H9 (cell line): ENCODE measurements around the gene UNC13D. TPM values are rescaled to one million over a fixed set of nuclear protein-coding genes. Genes with fewer than 3 reads are reported as not detected.

Experiments
- DNase-seq: peaks from one replicate; pipeline ENCODE4 v3.0.0-alpha.2; 2017
- H2AFZ ChIP-seq: one replicate; pipeline ENCODE4 v1.6.1; 2013; ENCODE audit warnings: mild to moderate bottlenecking, low read length, control low read depth, moderate library complexity
- H2AK5ac ChIP-seq: 2 replicates; pipeline ENCODE4 v1.6.1; 2013; ENCODE audit warnings: low read length, control low read depth, mixed read lengths; ENCODE audit not compliant: insufficient read length
- H2BK120ac ChIP-seq: one replicate; pipeline ENCODE4 v1.6.1; 2013; ENCODE audit warnings: low read depth, mild to moderate bottlenecking, low read length, control low read depth, inconsistent platforms; ENCODE audit not compliant: poor library complexity, severe bottlenecking
- H2BK12ac ChIP-seq: 2 replicates; pipeline ENCODE4 v1.6.1; 2013; ENCODE audit warnings: low read length, control low read depth, mixed read lengths, low read depth; ENCODE audit not compliant: insufficient read length
- H2BK15ac ChIP-seq: 2 replicates; pipeline ENCODE4 v1.6.1; 2013; ENCODE audit warnings: low read depth, low read length, control low read depth
- H2BK20ac ChIP-seq: one replicate; pipeline ENCODE4 v1.6.1; 2013; ENCODE audit warnings: low read depth, mild to moderate bottlenecking, low read length, control low read depth, inconsistent platforms; ENCODE audit not compliant: poor library complexity, severe bottlenecking
- H2BK5ac ChIP-seq: 2 replicates; pipeline ENCODE4 v1.6.1; 2013; ENCODE audit warnings: low read length, control low read depth, mixed read lengths; ENCODE audit not compliant: insufficient read length
- H3K14ac ChIP-seq: 2 replicates; pipeline ENCODE4 v1.6.1; 2013; ENCODE audit warnings: low read length, control low read depth; ENCODE audit not compliant: insufficient read depth
- H3K18ac ChIP-seq: 2 replicates; pipeline ENCODE4 v1.6.1; 2013; ENCODE audit warnings: low read depth, mild to moderate bottlenecking, mixed read lengths, low read length, control low read depth; ENCODE audit not compliant: insufficient read length
- H3K23ac ChIP-seq: 2 replicates; pipeline ENCODE4 v1.6.1; 2013; ENCODE audit warnings: low read length, control low read depth, mixed read lengths, low read depth; ENCODE audit not compliant: insufficient read length
- H3K23me2 ChIP-seq: 2 replicates; pipeline ENCODE4 v1.6.1; 2013; ENCODE audit warnings: low read depth, mild to moderate bottlenecking, mixed read lengths, low read length, control low read depth; ENCODE audit not compliant: insufficient read length, poor library complexity, severe bottlenecking
- H3K27ac ChIP-seq: 2 replicates; pipeline ENCODE4 v1.5.1; 2013; ENCODE audit warnings: low read length, control low read depth, mixed read lengths, low read depth; ENCODE audit not compliant: insufficient read length
- H3K27me3 ChIP-seq: 2 replicates; pipeline ENCODE4 v1.6.1; 2013; ENCODE audit warnings: low read length, control low read depth, inconsistent platforms; ENCODE audit not compliant: insufficient read depth
- H3K4ac ChIP-seq: 2 replicates; pipeline ENCODE4 v1.6.1; 2013; ENCODE audit warnings: low read depth, mild to moderate bottlenecking, control low read depth, inconsistent platforms, low read length, moderate library complexity
- H3K4me1 ChIP-seq: 2 replicates; pipeline ENCODE4 v1.6.1; 2013; ENCODE audit warnings: low read length, control low read depth, inconsistent platforms; ENCODE audit not compliant: insufficient read depth
- H3K4me2 ChIP-seq: 2 replicates; pipeline ENCODE4 v1.6.1; 2013; ENCODE audit warnings: low read length, control low read depth, mixed read lengths; ENCODE audit not compliant: insufficient read length, insufficient read depth
- H3K56ac ChIP-seq: 2 replicates; pipeline ENCODE4 v1.6.1; 2013; ENCODE audit warnings: low read depth, mild to moderate bottlenecking, mixed read lengths, low read length, control low read depth; ENCODE audit not compliant: insufficient read length
- H3K79me1 ChIP-seq: 2 replicates; pipeline ENCODE4 v1.6.1; 2013; ENCODE audit warnings: low read depth, mild to moderate bottlenecking, moderate library complexity, low read length, control low read depth, inconsistent platforms; ENCODE audit not compliant: insufficient read depth, poor library complexity, severe bottlenecking
- H3K79me2 ChIP-seq: 2 replicates; pipeline ENCODE4 v1.6.1; 2013; ENCODE audit warnings: low read length, control low read depth, inconsistent platforms; ENCODE audit not compliant: insufficient read depth
- H3K9ac ChIP-seq: 2 replicates; pipeline ENCODE4 v1.6.1; 2013; ENCODE audit warnings: low read length, control low read depth, mixed read lengths; ENCODE audit not compliant: insufficient read length; ENCODE audit errors: extremely low read depth
- H3K9me3 ChIP-seq: one replicate; pipeline ENCODE4 v1.6.1; 2013; ENCODE audit warnings: low read depth, low read length, inconsistent platforms; ENCODE audit not compliant: control insufficient read depth
- H3T11ph ChIP-seq: one replicate; pipeline ENCODE4 v1.6.1; 2013; ENCODE audit warnings: mild to moderate bottlenecking, low read length, control low read depth, inconsistent platforms
- H4K20me1 ChIP-seq: one replicate; pipeline ENCODE4 v1.6.1; 2013; ENCODE audit not compliant: control insufficient read depth, insufficient read length, insufficient read depth
- H4K5ac ChIP-seq: 2 replicates; pipeline ENCODE4 v1.6.1; 2013; ENCODE audit warnings: low read depth, mild to moderate bottlenecking, mixed read lengths, low read length, control low read depth; ENCODE audit not compliant: insufficient read length
- H4K8ac ChIP-seq: replicated peaks from 2 replicates; pipeline ENCODE4 v1.6.1; 2013; ENCODE audit warnings: low read length, control low read depth, mixed read lengths, low read depth; ENCODE audit not compliant: insufficient read length
- H4K91ac ChIP-seq: 2 replicates; pipeline ENCODE4 v1.6.1; 2013; ENCODE audit warnings: low read depth, mild to moderate bottlenecking, moderate library complexity, mixed read lengths, low read length, control low read depth; ENCODE audit not compliant: insufficient read length
- H3K27ac Mint-ChIP-seq, 3 experiments: 2 replicates in 2 of 3; 3 replicates in 1 of 3; pipeline ENCODE4 v1.8.0; 2020 to 2021; ENCODE audit warnings: mixed read lengths in 3 of 3, mild to moderate bottlenecking in 1 of 3, moderate library complexity in 1 of 3
- H3K27me3 Mint-ChIP-seq: 2 replicates; pipeline ENCODE4 v1.8.0; 2021; ENCODE audit warnings: low read depth, mild to moderate bottlenecking, moderate library complexity, mixed read lengths
- H3K36me3 Mint-ChIP-seq, 3 experiments: 2 replicates in 2 of 3; 3 replicates in 1 of 3; pipeline ENCODE4 v1.8.0; 2020 to 2021; ENCODE audit warnings: low read depth in 3 of 3, mixed read lengths in 3 of 3; ENCODE audit not compliant: insufficient read depth in 1 of 3
- H3K4me1 Mint-ChIP-seq, 2 experiments: 2 replicates each; pipeline ENCODE4 v1.8.0; 2020; ENCODE audit warnings: mixed read lengths in 2 of 2
- H3K4me3 Mint-ChIP-seq, 2 experiments: 2 replicates in 1 of 2; 3 replicates in 1 of 2; pipeline ENCODE4 v1.8.0; 2020 to 2021; ENCODE audit warnings: mild to moderate bottlenecking in 2 of 2, mixed read lengths in 2 of 2, moderate library complexity in 1 of 2
- H3K9me3 Mint-ChIP-seq, 2 experiments: 2 replicates in 1 of 2; 3 replicates in 1 of 2; pipeline ENCODE4 v1.8.0; 2020; ENCODE audit warnings: mild to moderate bottlenecking in 2 of 2, mixed read lengths in 2 of 2, moderate library complexity in 1 of 2
- WGBS: extraction: QIAGEN DNeasy Blood & Tissue Kit; methylation state at CpG from one replicate; pipeline ENCODE4 v1.1.7; 2013; ENCODE audit warnings: missing lambda C conversion rate, low lambda C conversion rate, mixed read lengths; ENCODE audit not compliant: insufficient read length; ENCODE audit errors: extremely low coverage; 5-methylcytosine and 5-hydroxymethylcytosine counted together
- total RNA-seq: library from RNA; stranded (reverse); gene quantifications from 2 replicates; pipeline ENCODE4 v1.2.1, GENCODE V29; 2021
- TF ChIP-seq, protein P1 (sequence below): fragments of 200-600 bp; sonication (generic); conservative IDR thresholded peaks from 3 replicates; pipeline ENCODE4 v1.8.0; 2021; ENCODE audit warnings: antibody characterized with exemption, mild to moderate bottlenecking

UNC13D gene
- total RNA-seq, 1 experiment from 2014 or later, result 6.3 TPM

DNA sequence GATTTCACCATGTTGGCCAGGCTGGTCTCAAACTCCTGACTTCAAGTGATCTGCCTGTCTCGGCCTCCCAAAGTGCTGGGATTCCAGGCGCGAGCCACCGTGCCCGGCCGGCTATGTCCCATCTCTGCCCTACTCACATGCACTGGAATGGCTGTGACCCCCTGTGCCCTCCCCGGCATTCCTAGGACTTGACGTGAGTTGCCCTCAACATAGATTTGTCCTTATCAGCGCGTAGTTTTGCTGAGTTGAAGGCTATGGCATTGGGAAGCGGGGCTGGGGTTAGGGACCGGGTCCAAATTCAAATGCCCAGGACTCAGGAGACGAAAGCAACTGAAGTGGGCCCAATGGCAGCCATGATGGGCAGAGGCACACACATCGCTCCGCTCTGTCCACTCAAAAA lies 5.8 kb downstream of the UNC13D start:
- H4K5ac ChIP-seq, result no peak overlapping the region
- WGBS, result no CpG with 5 or more reads among the region's 15 CpGs
- H3T11ph ChIP-seq, result no peak overlapping the region
- H2BK5ac ChIP-seq, result no peak overlapping the region
- H3K9me3 ChIP-seq, result no peaks in the 10 kb centered on the region
- no peaks in the 10 kb centered on the region for H3K79me2 ChIP-seq
- no peak overlapping the region for H2BK15ac ChIP-seq
- H3K27me3 ChIP-seq, result no peaks in the 10 kb centered on the region
- no peak overlapping the region for H4K8ac ChIP-seq
- H3K23me2 ChIP-seq, result no peaks in the 10 kb centered on the region
- no peak overlapping the region for H2BK12ac ChIP-seq
- no peak overlapping the region for H2BK120ac ChIP-seq
- H3K4ac ChIP-seq, result no peak overlapping the region
- no peak overlapping the region for H3K4me2 ChIP-seq
- H4K91ac ChIP-seq, result no peak overlapping the region
- no peaks in the 10 kb centered on the region for H3K36me3 Mint-ChIP-seq
- TF ChIP-seq, protein P1, sequence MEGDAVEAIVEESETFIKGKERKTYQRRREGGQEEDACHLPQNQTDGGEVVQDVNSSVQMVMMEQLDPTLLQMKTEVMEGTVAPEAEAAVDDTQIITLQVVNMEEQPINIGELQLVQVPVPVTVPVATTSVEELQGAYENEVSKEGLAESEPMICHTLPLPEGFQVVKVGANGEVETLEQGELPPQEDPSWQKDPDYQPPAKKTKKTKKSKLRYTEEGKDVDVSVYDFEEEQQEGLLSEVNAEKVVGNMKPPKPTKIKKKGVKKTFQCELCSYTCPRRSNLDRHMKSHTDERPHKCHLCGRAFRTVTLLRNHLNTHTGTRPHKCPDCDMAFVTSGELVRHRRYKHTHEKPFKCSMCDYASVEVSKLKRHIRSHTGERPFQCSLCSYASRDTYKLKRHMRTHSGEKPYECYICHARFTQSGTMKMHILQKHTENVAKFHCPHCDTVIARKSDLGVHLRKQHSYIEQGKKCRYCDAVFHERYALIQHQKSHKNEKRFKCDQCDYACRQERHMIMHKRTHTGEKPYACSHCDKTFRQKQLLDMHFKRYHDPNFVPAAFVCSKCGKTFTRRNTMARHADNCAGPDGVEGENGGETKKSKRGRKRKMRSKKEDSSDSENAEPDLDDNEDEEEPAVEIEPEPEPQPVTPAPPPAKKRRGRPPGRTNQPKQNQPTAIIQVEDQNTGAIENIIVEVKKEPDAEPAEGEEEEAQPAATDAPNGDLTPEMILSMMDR, result no peak
- H3K4me3 Mint-ChIP-seq, result no peak overlapping the region
- no peak overlapping the region for H3K27ac ChIP-seq
- H3K9me3 Mint-ChIP-seq, result no peaks in the 10 kb centered on the region
- H2AK5ac ChIP-seq, result no peak overlapping the region
- H3K14ac ChIP-seq, result no peak overlapping the region; the same call in 1 of the 2 replicates
- H3K56ac ChIP-seq, result no peak overlapping the region
- no peaks in the 10 kb centered on the region for H3K27me3 Mint-ChIP-seq
- DNase-seq, result no peak
- H3K4me1 Mint-ChIP-seq, result peaks cover 1 to 15% of the 10 kb centered on the region in 2 experiments
- H3K4me1 ChIP-seq, result 0 out of 2 replicates have a peak, but pooled peaks cover 4% of the 10 kb centered on the region
- H3K18ac ChIP-seq, result no peak overlapping the region
- H2BK20ac ChIP-seq, result no peak overlapping the region
- H3K79me1 ChIP-seq, result no peaks in the 10 kb centered on the region
- no peak overlapping the region for H3K9ac ChIP-seq
- H3K23ac ChIP-seq, result no peak overlapping the region
- no peak overlapping the region; a peak in 1 of 7 replicates for H3K27ac Mint-ChIP-seq
- no peaks in the 10 kb centered on the region for H4K20me1 ChIP-seq
- no peak overlapping the region for H2AFZ ChIP-seq
